ENCODE data around the gene PILRA.
A peak's percentile ranks its signal among the peaks of the same experiment; 100 is the strongest.

DNA sequence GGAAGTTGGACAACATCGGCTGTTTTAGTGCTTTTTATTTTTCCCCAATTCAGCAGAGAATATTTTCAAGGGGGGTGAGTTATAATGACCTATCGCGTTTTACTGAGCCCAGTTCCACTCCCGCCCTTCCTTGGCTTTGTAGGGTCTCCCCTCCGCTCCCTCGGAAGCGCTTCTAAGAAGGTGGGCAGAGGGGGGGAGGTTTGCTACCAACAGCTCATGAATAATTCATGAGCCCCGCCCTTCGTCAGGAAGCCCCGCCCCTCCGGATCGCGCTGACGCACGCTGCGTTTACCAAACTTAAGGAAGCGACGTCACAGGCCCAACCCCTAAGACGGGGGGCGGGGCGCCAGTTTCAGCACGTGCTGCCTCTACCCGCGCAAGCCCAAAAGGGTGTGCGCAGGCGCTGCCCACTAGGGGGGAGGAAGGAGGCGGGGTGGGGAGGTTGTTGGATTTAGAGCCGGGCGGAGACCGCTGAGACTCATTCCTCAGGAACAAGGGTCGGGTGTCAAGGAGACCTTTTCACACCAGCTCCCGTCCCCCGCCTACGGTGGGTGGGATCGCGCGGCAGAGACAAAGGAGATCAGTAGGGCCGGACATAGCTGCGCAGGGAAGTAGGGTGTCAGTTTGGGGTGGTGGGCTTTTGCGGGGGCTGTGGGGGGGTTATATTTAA is 55.8 kb downstream of the PILRA start:
- TF ChIP-seq CTCF (conservative IDR thresholded peaks at IDR 0.05; ENCODE audit: low read depth in 2 of 2) (no peak), ETS1 (IDR thresholded peaks at IDR 0.05) (peak; percentile 17; the same call in 1 of the 2 replicates)
